GM13977 (cell line): ENCODE data around the gene GRK5.
A peak's percentile ranks its signal among the peaks of the same experiment; 100 is the strongest.

Source experiments
- DNase-seq: peaks from one replicate; pipeline ENCODE4 v3.0.0; 2012; ENCODE audit warnings: low spot score
- CTCF ChIP-seq: IDR thresholded peaks from 2 replicates; pipeline ENCODE4 v1.5.1; 2012; ENCODE audit warnings: mild to moderate bottlenecking, control low read depth; ENCODE audit not compliant: insufficient read depth; ENCODE audit errors: extremely low read depth, missing control alignments
- in situ Hi-C: fragments of 300-500 bp; cut with MboI; formaldehyde crosslinking; loops from one replicate; pipeline ENCODE4 v1.12.0; 2022; ENCODE audit warnings: low sequenced_read_pairs, low pct_unique_long_range_greater_than_20kb, mixed read lengths, inconsistent platforms; ENCODE audit not compliant: unreplicated experiment

Gene GRK5

DNA sequence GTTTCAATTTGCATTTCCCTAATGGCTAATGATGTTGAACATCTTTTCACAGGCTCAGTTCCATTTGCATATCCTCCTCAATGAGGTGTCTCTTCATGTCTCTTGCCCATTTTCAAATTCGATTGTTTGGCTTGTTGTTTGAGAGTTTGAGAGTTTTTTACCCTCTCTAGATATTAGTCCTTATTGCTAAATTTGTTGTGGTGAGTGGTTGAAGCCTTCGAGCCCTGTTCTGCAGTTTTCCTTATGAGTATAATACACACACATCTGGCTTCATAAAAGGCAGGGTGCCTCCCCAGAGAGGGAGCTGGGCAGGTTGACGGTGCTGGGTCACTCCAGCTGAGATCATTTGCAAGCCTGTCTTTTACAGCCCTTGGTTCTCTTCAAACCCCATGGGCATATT lies 270.1 kb downstream of the GRK5 start:
- peak; percentile 50 for DNase-seq

DNA sequence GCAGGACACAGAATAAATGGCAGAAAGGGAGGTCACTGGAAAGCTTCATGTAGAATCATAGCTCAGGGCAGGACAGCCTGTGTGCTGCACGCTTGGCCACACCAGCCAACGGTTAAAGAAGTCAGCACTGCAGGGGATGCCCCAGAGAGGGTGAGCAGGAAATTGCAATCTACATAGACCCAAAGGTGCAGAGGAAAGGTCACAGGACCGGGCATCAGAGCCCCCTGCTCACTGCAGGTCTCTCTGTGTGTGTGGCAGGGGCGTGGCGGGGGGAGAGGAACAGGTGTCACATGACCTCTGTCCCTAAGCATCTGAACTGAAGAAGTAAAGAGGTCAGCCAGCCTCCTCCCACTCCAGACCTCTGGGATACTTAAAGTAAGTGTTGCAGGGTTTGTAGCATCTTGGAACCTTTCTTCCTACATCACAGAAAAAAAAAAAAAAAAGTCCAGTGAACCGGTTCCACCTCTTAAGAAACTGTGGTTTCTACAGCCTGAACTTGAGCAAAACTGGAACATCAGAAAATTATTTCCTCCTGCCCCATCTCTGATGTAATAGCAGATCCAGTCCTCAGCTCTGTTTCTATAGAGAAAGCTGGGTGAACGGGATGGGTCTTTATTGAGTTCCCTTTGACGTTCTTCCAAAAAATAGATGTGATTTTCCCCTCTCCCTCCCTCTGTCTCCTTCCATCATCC lies 270.9 kb downstream of the GRK5 start:
- in situ Hi-C loops, result no loop called here
- peak; percentile 53 for DNase-seq
- TF ChIP-seq CTCF, result no peak

More for the DNA sequence above, 270.1 kb downstream of the GRK5 start:
- no peak for TF ChIP-seq CTCF
- in situ Hi-C loops, result no loop called here

- in situ Hi-C loops, result no loop called here
- TF ChIP-seq CTCF, result no peak
- no peak for DNase-seq
These were observed 271.5 kb downstream of the GRK5 start for GRCh38 chr10:119478811-119479341.

GRCh38 chr10:119479532-119479931 lies 272.2 kb downstream of the GRK5 start:
- in situ Hi-C loops, result no loop called here
- DNase-seq, result no peak
- TF ChIP-seq CTCF, result no peak

DNA sequence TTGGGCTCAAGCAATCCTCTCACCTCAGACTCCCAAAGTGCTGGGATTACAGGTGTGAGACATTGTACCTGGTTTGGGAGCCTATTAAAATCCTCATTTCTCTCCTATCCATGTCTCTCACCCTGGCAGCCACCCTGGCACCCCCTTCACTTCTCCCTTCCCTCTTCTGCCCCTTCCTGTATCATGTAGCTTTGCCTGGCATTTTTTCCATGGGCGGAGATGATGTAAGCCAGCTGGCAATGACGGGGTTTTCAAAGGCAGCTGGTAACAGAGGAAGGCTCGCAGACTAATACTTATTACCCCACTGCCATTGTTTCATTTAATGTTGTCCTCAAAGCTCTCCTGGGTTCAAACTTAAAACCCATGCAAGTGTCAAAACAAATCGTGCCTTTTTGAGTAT lies 273.3 kb downstream of the GRK5 start:
- TF ChIP-seq CTCF, result no peak
- in situ Hi-C loops, result no loop called here
- DNase-seq, result no peak

DNA sequence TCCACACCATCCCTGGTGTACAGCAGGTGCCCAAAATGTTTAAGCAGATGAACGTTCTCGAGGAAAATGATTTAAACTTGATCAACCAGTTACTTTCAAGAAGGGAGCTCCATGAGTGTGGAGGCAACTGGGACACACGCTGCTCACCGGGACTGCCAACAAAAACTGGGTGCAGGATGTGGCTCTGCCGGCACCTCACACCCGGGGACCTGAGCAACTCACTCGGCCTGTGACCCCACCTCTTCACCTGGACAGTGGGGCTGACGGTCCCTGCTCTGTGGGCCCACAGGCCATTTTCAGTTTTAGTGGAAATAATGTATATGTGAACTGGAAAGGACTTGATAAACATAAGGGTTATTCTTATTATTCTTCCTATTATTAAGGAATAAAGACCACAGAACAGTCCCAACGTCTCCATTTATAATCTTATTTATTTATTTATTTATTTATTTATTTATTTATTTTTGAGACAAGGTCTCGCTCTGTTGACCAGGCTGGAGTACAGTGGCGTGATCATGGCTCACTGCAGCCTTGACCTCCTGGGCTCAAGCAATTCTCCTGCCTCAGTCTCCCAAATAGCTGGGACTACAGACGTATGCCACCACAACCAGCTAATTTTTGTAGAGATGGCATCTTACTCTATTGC lies 274.5 kb downstream of the GRK5 start:
- in situ Hi-C loops, result no loop called here
- TF ChIP-seq CTCF, result no peak
- no peak for DNase-seq
